GM21390 (cell line): ENCODE data around the gene MINDY3.
"Not testable (repeated sequence)": the region's sequence is repeated elsewhere in the genome, so short reads cannot be mapped to it uniquely, and the experiment has no call there.

Experiments used
- ATAC-seq: cut with Tn5 transposase; IDR thresholded peaks from one replicate; pipeline ENCODE4 v1.9.1; 2021; ENCODE audit not compliant: unreplicated experiment

MINDY3 gene

GRCh38 chr10:15781381-15781960, 78.8 kb downstream of the MINDY3 start:
- ATAC-seq: no peak

GRCh38 chr10:15780353-15781135, 79.8 kb downstream of the MINDY3 start:
- ATAC-seq: no peak

- no peak for ATAC-seq
Measured at GRCh38 chr10:15775513-15775912, 84.8 kb downstream of the MINDY3 start.

GRCh38 chr10:15774534-15774933, 85.8 kb downstream of the MINDY3 start:
- not testable (repeated sequence) for ATAC-seq

- no peak for ATAC-seq
Measured at GRCh38 chr10:15764892-15765454, 95.3 kb downstream of the MINDY3 start.

- no peak for ATAC-seq
Measured at GRCh38 chr10:15763006-15763405, 97.3 kb downstream of the MINDY3 start.

- not testable (repeated sequence) for ATAC-seq
Measured at GRCh38 chr10:15762239-15762638, 98.1 kb downstream of the MINDY3 start.

- not testable (repeated sequence) for ATAC-seq
Measured at GRCh38 chr10:15761224-15761623, 99.1 kb downstream of the MINDY3 start.

- no peak for ATAC-seq
Measured at GRCh38 chr10:15760681-15761080, 99.6 kb downstream of the MINDY3 start.

GRCh38 chr10:15759265-15759664, 101.0 kb downstream of the MINDY3 start:
- no peak for ATAC-seq

- no peak for ATAC-seq
Measured at GRCh38 chr10:15758618-15759017, 101.7 kb downstream of the MINDY3 start.

GRCh38 chr10:15754937-15755336, 105.4 kb downstream of the MINDY3 start:
- ATAC-seq: no peak

- ATAC-seq: no peak
Measured at GRCh38 chr10:15751046-15751445, 109.3 kb downstream of the MINDY3 start.

- ATAC-seq: no peak
Measured at GRCh38 chr10:15748126-15748525, 112.2 kb downstream of the MINDY3 start.

- no peak for ATAC-seq
Measured at GRCh38 chr10:15747632-15748031, 112.7 kb downstream of the MINDY3 start.

GRCh38 chr10:15745751-15746150, 114.6 kb downstream of the MINDY3 start:
- ATAC-seq: no peak

- peak; percentile 65 for ATAC-seq
Measured at GRCh38 chr10:15744217-15744865, 116.0 kb downstream of the MINDY3 start.

GRCh38 chr10:15743443-15743842, 116.9 kb downstream of the MINDY3 start:
- ATAC-seq: no peak

GRCh38 chr10:15742836-15743235, 117.5 kb downstream of the MINDY3 start:
- ATAC-seq: no peak

GRCh38 chr10:15742102-15742501, 118.2 kb downstream of the MINDY3 start:
- no peak for ATAC-seq

GRCh38 chr10:15741581-15741980, 118.7 kb downstream of the MINDY3 start:
- no peak for ATAC-seq

- no peak for ATAC-seq
Measured at GRCh38 chr10:15740261-15740660, 120.0 kb downstream of the MINDY3 start.
